HG02759 (cell line): ENCODE measurements around the gene CRYM.
A peak's percentile ranks its signal among the peaks of the same experiment; 100 is the strongest.
"Not testable (repeated sequence)": the region's sequence is repeated elsewhere in the genome, so short reads cannot be mapped to it uniquely, and the experiment has no call there.

Source experiments
- ATAC-seq: cut with Tn5 transposase; IDR thresholded peaks from one replicate; pipeline ENCODE4 v1.9.1; 2021; ENCODE audit warnings: mild to moderate bottlenecking, moderate library complexity; ENCODE audit not compliant: unreplicated experiment

CRYM gene

DNA sequence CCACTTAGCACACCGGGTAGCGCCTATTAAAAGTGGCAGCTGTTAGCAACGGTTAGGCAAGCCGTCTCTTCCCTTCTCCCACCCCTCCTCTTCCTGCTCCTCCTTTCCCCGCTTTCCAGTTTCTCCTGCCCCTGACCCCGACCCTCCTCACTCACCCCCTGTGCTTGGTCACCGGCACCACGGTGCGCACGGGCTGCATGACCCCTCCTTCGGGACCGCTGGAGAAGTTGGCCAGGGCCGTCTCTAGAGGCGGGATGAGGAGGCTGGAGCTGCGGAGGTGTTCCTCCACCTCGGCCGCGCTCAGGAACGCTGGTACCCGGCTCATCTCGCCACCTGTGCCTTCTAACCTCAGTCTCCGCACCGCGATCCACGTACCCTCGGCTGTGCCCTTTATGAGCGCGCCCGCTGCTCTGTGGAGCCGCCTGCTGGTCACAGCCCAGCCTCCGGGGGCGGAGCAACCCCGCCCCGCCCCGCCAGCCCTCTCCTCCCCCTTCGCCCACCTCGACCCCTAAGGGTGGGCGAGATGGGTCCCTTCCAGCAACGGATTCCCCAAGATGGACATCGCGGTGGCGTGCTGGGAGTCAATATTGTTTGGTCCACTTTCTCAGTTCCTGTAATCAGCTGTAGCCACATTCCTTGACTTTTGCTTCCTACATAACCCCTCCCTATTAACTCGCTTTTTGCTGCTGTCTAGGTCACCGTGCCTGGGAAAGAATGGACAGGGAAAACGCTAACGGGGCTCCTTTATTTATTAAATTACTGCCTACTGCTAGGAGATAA is at the start of gene CRYM:
Gene CRYM (minus strand): TSS at position 364 of the 780 bp plus-strand sequence. CDS start 39 bp downstream, at position 325.
- peak; percentile 72 for ATAC-seq

DNA sequence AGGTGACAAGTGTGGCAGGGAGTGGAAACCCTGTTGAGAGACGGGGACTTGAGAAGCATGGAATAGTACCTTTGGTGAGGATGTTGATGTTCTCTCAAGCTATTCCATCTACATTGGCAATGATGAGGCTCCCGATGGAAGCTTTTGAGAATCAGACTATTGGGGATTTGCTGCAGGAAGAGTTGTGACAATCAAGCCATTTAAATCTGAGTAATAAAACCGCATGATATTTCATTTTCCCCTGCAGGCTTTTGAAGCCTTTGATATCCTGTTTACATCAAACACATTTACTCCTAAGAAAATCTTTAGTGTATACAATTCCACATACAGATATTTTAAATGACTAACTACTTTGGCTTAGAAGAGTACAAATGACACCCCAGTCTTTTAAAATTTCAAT is 49.0 kb upstream of the CRYM start:
- no peak for ATAC-seq

GRCh38 chr16:21326459-21326858 is 48.4 kb upstream of the CRYM start:
- no peak for ATAC-seq

- no peak for ATAC-seq
These were observed 46.2 kb upstream of the CRYM start for GRCh38 chr16:21324267-21324666.

DNA sequence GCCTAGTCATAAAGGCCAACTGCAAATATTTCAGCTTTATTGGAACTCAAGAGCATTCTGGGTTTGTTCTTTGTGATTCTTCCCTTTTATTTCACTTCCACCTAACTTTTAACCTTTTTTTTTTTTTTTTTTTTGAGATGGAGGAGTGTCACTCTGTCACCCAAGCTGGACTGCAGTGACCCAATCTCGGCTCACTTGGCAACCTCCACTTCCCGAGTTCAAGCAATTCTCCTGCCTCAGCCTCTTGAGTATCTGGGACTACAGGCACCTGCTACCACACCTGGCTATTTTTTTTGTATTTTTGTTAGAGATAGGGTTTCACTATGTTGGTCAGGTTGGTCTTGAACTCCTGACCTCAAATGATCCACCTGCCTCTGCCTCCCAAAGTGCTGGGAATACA is 44.2 kb upstream of the CRYM start:
- ATAC-seq = not testable (repeated sequence)

DNA sequence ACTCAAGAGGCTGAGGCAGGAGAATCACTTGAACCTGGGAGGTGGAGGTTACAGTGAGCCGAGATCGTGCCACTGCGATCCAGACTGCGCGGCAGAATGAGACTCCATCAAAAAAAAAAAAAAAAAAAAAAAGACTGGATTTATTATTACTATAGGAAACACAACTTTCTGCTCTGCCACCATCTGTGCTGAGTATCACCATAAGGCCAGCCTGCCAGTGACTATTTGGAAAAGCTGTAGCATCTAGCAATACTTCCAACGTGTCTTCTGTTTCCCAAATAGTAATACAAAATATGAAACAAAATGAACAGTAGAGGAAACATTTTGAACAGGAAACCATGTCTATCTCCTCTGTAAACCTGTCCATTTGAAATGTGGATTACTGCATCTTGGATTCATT is 43.6 kb upstream of the CRYM start:
- no peak for ATAC-seq

- ATAC-seq = no peak
These were observed 36.2 kb upstream of the CRYM start for GRCh38 chr16:21314339-21314738.

- ATAC-seq = not testable (repeated sequence)
These were observed 34.8 kb upstream of the CRYM start for GRCh38 chr16:21312863-21313372.

GRCh38 chr16:21312046-21312445 is 34.0 kb upstream of the CRYM start:
- not testable (repeated sequence) for ATAC-seq

GRCh38 chr16:21306712-21307111 is 28.6 kb upstream of the CRYM start:
- not testable (repeated sequence) for ATAC-seq

GRCh38 chr16:21302898-21303528 is 24.9 kb upstream of the CRYM start:
- ATAC-seq = no peak

DNA sequence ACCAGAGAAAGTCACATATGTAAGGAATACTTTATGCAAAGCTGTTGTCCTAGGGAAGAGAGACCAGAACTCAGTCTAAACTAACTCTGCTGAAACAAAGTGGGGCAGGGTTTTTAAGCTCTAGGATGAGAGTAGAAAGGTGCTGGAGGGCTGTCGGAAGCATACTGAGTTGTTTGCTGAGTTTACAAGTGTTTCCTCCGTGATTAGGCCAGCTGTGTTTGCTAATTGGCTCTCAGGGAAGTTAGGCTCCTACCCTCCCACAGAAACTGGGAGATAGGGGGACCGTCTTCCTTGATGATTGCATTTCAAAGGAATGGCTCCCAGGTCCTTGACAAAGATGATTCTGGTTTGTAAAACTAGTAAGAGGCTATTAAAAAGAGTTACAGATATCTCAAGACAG is 24.4 kb upstream of the CRYM start:
- ATAC-seq = no peak

GRCh38 chr16:21301895-21302291 is 23.8 kb upstream of the CRYM start:
- no peak for ATAC-seq

- ATAC-seq = peak; percentile 70
These were observed 23.2 kb upstream of the CRYM start for GRCh38 chr16:21301168-21301894.

DNA sequence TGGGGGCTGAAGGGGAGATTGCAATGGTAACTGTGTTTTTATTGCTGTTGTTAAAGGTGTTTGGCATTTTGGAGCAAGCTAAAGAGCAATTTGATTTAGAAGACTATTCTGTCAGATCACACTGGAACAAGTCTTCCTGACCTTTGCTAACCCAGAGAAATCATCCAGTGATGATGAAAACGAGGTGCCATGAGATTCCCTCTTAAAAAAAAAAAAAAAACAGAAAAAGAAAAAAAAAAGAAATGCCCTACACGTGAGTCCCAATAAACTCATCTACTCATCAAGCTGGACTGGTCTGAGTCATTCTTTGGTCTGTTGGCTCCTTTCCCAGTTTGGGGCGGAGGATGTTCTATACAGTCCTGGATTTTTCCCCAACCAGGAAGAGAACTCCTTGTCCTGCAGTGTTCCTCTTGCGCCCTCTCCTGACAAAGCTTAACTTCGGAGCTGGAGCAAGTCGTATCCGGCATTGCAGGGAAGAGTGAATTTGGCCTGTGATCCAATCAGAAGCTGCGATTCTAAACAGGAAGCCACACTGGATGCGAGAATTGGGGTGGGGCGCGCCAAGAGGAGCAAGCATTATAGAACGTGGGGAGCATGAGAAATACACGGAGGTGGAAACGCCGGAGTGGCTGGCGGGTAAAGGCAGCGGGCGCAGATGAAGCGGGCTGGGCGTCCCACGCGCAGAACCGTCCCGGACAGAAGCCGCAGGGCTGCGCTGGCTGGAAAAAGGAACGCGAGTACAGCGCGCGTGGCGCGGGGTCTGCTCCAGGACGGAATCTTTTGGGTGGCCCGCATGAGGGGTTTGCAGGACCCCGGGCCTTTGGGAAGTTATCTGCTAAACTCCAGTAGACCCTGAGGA is 22.4 kb upstream of the CRYM start:
- peak; percentile 63 for ATAC-seq

DNA sequence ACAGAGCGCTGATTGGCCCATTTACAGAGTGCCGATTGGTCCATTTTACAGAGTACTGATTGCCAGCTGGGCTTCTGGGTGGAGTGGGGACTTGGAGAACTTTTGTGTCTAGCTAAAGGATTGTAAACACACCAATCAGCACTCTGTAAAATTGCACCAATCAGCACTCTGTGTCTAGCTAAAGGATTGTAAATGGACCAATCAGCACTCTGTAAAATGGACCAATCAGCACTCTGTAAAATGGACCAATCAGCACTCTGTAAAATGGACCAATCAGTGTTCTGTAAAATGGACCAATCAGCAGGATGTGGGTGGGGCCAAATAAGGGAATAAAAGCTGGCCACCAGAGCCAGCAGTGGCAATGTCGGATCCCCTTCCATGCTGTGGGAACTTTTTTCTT is 11.7 kb upstream of the CRYM start:
- ATAC-seq = not testable (repeated sequence)

DNA sequence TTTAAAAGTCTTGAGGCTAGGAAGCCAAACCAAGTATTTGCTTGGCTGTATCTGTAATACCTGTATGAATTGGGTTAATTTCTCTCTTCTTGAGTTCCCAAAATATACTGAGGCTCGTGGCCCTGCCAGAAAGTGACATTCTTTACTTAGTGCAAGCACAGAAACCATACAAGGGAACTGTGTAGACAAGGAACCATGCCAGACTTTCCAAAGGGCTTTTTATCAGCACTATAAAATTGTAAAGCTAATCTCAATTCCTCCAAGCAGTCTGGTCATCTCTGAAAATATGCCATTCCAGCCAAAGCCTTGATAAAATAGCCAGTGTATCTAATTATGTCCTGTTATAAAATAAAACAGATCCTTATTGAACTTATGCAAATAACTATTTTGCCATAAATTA is 7.2 kb upstream of the CRYM start:
- no peak for ATAC-seq

GRCh38 chr16:21284414-21284813 is 6.3 kb upstream of the CRYM start:
- ATAC-seq = no peak

- ATAC-seq = peak; percentile 62
These were observed 5.6 kb upstream of the CRYM start for GRCh38 chr16:21283521-21284289.
